ENCODE measurements around the gene HOXB1. TPM values are rescaled to one million over a fixed set of nuclear protein-coding genes. Genes with fewer than 3 reads are reported as not detected.

The HOXB1 gene
- total RNA-seq, result not detected
- long read RNA-seq, donor 1, result 0 reads
- long read RNA-seq, donor 2, result 0 reads

- ATAC-seq, result no peak
- no peak for DNase-seq
- intact Hi-C loops (cut with DNase I, micrococcal nuclease), result no loop called here
- no peaks in the 10 kb centered on the region for H3K9me3 ChIP-seq
- TF ChIP-seq, protein P1, sequence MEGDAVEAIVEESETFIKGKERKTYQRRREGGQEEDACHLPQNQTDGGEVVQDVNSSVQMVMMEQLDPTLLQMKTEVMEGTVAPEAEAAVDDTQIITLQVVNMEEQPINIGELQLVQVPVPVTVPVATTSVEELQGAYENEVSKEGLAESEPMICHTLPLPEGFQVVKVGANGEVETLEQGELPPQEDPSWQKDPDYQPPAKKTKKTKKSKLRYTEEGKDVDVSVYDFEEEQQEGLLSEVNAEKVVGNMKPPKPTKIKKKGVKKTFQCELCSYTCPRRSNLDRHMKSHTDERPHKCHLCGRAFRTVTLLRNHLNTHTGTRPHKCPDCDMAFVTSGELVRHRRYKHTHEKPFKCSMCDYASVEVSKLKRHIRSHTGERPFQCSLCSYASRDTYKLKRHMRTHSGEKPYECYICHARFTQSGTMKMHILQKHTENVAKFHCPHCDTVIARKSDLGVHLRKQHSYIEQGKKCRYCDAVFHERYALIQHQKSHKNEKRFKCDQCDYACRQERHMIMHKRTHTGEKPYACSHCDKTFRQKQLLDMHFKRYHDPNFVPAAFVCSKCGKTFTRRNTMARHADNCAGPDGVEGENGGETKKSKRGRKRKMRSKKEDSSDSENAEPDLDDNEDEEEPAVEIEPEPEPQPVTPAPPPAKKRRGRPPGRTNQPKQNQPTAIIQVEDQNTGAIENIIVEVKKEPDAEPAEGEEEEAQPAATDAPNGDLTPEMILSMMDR (IDR thresholded peaks at IDR 0.05), result no peak
- H3K4me3 ChIP-seq, result no peak within 1 kb of the TSS
- H3K36me3 ChIP-seq (ENCODE audit: low read depth), result no peaks in the 10 kb centered on the region
- H3K4me1 ChIP-seq (ENCODE audit: low read depth), result no peaks in the 10 kb centered on the region
Measured at GRCh38 chr17:48530887-48531272, at the start of gene HOXB1. Gene HOXB1, minus strand, starts transcription at chr17:48531011. Its CDS starts 107 bp downstream, at chr17:48530904.

DNA sequence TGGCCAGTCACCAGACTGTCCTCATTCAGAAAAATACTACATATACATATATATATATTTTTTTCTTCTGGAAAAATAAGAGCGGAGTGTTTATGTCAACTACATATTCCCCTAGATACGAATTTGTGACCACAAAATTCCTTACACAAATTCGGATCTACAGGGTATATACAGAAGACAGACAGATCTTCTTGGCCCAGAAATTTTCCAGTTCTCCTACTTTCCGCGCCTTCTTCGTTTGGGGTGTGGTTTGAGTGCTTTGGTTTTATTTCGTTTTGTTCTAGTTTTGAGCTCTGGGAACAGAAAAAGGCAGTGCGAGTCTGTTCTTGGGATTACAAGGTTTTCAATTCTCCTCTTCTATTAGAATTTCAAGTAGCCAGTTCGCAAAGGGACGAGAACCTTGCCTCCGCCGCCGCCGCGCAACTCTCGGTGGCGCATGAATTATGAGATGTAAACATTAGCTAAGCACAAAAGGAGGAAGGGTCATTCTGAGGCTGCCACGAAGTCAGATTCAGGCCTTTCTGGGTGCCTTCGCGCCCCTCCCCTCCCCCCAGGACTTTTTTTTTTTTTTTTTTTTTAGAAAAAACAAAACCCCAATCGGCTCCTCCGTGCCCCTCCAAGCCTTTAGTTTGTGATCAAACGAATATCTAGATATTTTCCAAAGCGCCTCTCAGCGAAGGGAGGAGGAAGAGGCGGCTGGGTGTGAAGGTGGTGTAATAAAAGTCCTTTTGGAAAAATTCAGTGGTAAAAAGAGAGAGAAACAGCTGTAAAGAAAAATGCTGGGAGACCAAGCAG is 49.1 kb upstream of the HOXB1 start:
- intact Hi-C loops (cut with DNase I, micrococcal nuclease), result no loop called here
- DNase-seq (no peak), ATAC-seq (no peak)
- Histone ChIP-seq H3K36me3 (ENCODE audit: low read depth) (no peaks in the 10 kb centered on the region), H3K4me1 (ENCODE audit: low read depth) (peaks cover 56% of the 10 kb centered on the region), H3K9me3 (no peaks in the 10 kb centered on the region), H3K4me3 (no peak overlapping the region)
- TF ChIP-seq, protein P1 (IDR thresholded peaks at IDR 0.05), result no peak

DNA sequence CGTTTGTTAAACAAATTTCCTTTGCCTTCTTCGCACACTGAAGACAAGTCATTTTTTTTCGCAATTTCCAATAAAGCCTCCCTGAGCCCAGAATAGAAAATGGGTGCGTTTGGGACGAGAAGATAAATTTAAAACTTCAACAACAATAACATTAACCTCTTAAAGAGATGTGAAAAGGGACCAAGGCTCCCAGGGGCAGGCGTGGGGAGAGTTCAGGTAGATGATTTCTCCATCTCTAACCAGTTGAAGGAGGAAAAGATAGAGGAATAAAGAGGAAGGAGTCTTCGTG is 48.6 kb upstream of the HOXB1 start:
- intact Hi-C loops (cut with DNase I, micrococcal nuclease), result no loop called here
- DNase-seq, result no peak
- no peak for ATAC-seq
- TF ChIP-seq, protein P1 (IDR thresholded peaks at IDR 0.05), result no peak
- H3K9me3 ChIP-seq, result no peaks in the 10 kb centered on the region
- no peaks in the 10 kb centered on the region for H3K36me3 ChIP-seq (ENCODE audit: low read depth)
- no peak overlapping the region for H3K4me3 ChIP-seq
- peaks cover 52% of the 10 kb centered on the region for H3K4me1 ChIP-seq (ENCODE audit: low read depth)

- H3K36me3 ChIP-seq (ENCODE audit: low read depth), result no peaks in the 10 kb centered on the region
- H3K9me3 ChIP-seq, result no peaks in the 10 kb centered on the region
- TF ChIP-seq, protein P1 (IDR thresholded peaks at IDR 0.05), result no peak
- no peak overlapping the region for H3K4me3 ChIP-seq
- DNase-seq (peak in 2 of 3 donors; percentile 51 to 55), ATAC-seq (no peak)
- H3K4me1 ChIP-seq (ENCODE audit: low read depth), result peaks cover 56% of the 10 kb centered on the region
- intact Hi-C loops (cut with DNase I, micrococcal nuclease), result no loop called here
Measured at GRCh38 chr17:48578616-48579470, 48.0 kb upstream of the HOXB1 start.

DNA sequence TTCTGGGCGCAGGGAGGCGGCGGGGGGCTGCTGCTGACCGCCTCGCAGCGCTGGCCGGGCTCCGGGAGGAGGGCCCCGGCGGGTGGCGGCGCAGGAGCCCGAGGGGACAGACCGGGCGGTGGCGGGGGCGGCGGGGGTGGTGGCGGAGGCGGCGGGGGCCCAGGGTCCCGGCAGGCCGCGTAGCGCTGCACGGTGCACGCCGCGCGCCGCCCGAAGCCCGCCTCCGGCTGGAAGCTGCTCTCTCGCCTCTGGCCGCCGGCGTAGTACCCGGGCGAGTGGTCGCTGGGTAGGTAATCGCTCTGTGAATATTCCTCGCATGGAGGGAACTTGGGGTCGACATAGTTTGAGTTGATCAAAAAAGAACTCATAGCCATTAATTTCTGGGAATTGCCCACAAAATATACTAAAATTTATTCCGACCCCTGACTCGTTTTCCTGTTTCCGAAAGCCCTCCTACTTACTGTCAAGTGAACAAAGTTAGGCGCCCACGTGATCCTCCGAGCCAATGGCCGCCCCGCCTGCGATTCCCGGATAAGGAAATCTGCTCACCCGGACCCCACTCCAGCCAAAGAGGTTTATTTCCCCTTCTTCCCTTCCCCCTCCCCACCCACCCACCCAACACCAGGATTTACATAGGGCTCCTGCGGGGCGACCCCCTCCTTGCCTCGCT is 47.3 kb upstream of the HOXB1 start, which contains the start of gene HOXB4:
HOXB4 (minus strand) TSS at position 405 of the 670 bp plus-strand sequence; CDS start at position 374, 31 bp downstream.
- intact Hi-C loops (cut with DNase I, micrococcal nuclease), result no loop called here
- peaks cover 57% of the 10 kb centered on the region for H3K4me1 ChIP-seq (ENCODE audit: low read depth)

More for the DNA sequence above, 47.3 kb upstream of the HOXB1 start, which contains the start of gene HOXB4:
- TF ChIP-seq, protein P1 (IDR thresholded peaks at IDR 0.05), result no peak
- DNase-seq (peak; percentile 77 to 88 (median 85)), ATAC-seq (peak; percentile 35)
- peak within 1 kb of the TSS; percentile 2 for H3K4me3 ChIP-seq
- no peaks in the 10 kb centered on the region for H3K36me3 ChIP-seq (ENCODE audit: low read depth)
- H3K9me3 ChIP-seq, result no peaks in the 10 kb centered on the region

All from mucosa of descending colon (tissue), 3 donors.